ENCODE measurements around the gene TMEM259.

TMEM259 gene

DNA sequence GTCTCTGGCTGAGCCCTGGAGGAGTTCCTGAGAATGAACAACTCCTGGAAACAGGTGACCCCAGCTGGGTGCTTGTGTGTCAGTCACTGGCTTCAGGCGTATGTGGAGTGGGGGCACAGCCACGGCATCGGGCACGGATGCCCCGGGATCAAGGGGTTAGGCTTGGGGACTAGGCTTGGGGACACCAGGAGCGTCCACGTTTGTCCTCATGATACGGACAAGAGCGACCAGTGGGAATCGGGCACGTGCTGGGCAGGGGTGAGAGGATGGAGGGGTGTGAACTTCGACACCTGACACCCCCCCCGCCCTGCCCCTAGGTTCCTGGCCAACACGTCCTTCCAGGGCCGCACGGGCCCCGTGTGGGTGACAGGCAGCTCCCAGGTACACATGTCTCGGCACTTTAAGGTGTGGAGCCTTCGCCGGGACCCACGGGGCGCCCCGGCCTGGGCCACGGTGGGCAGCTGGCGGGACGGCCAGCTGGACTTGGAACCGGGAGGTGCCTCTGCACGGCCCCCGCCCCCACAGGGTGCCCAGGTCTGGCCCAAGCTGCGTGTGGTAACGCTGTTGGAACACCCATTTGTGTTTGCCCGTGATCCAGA, 16.6 kb downstream of the TMEM259 start:
- DNase-seq (ENCODE audit: low spot score): no peak

GRCh38 chr19:1003283-1003682, 17.6 kb downstream of the TMEM259 start:
- DNase-seq (ENCODE audit: low spot score): no peak

DNA sequence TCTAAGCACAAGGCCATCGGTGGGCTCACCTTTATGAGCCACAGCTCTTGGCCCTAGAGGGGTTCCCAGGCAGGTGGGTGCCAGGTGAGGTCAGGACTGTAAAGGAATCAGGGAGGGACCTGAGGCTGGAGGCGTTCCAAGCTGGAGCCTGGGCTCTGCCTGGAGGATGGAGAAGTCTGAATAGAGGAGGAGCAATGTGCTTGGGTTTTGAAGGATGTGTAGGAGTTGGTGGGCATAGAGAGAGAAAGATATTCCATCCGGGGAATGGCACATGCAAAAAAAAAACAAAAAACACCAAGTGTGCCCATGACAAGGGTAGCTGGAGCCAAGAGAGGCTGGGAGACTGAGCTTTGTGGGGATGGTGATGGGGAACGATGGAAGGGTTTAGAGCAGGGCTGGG, 18.3 kb downstream of the TMEM259 start:
- DNase-seq (ENCODE audit: low spot score): no peak

DNA sequence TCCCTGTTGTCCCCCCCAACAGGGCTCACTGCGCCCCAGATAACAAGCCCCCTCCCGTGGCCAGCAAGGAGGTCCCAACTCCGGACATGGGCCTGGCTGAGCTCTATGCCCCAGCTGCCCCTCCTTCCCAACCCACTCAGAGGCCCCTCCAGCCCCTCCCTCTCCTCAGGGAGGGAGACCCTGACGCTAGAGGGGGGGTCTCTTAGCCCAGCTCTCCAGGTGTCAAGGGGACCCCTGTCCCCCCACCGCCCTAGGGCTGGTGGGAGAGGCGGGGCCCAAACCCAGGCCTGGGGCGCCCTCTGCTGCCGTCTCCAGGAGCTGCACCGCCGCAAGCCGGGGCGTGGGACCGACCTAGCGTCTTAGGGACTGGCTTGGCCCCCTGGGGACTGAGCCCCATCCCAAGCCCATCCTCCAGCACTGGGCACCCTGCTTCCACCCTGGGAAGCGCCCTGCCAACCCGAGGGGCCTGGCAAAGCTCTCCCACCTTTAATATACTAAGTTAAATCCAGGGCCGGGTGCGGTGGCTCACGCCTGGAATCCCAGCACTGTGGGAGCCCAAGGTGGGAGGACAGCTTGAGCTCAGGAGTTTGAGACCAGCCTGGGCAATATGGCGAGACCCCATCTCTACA, 19.3 kb downstream of the TMEM259 start:
- DNase-seq (ENCODE audit: low spot score): peak; percentile 37

GRCh38 chr19:1000591-1001537, 20.1 kb downstream of the TMEM259 start:
- no peak for DNase-seq (ENCODE audit: low spot score)

GRCh38 chr19:1000095-1000494, 20.8 kb downstream of the TMEM259 start, which contains the start of gene GRIN3B:
Gene GRIN3B, plus strand, starts transcription at chr19:1000419. Its CDS starts 19 bp downstream, at chr19:1000438.
- DNase-seq (ENCODE audit: low spot score): peak; percentile 63

DNA sequence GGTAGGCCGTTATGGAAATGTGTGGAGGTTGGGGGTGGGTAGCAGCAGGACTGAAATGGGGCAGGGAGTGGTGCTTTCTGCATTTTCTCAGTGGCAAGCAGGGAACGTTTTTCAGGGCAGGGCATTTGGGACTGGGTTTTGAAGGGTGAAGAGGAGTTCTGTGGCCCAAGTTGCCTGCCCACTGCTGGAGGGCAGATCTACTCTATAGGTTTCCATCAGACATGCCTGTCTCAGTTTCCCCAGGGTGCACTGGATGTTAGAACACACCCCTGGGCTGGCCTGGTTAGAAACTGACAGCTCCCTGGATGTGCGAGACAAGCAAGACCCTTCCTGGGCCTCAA, 21.6 kb downstream of the TMEM259 start:
- no peak for DNase-seq (ENCODE audit: low spot score)

GRCh38 chr19:998064-998463, 22.9 kb downstream of the TMEM259 start:
- DNase-seq (ENCODE audit: low spot score): no peak

- peak; percentile 58 for DNase-seq (ENCODE audit: low spot score)
Observed at GRCh38 chr19:996051-996838, 24.7 kb downstream of the TMEM259 start.

DNA sequence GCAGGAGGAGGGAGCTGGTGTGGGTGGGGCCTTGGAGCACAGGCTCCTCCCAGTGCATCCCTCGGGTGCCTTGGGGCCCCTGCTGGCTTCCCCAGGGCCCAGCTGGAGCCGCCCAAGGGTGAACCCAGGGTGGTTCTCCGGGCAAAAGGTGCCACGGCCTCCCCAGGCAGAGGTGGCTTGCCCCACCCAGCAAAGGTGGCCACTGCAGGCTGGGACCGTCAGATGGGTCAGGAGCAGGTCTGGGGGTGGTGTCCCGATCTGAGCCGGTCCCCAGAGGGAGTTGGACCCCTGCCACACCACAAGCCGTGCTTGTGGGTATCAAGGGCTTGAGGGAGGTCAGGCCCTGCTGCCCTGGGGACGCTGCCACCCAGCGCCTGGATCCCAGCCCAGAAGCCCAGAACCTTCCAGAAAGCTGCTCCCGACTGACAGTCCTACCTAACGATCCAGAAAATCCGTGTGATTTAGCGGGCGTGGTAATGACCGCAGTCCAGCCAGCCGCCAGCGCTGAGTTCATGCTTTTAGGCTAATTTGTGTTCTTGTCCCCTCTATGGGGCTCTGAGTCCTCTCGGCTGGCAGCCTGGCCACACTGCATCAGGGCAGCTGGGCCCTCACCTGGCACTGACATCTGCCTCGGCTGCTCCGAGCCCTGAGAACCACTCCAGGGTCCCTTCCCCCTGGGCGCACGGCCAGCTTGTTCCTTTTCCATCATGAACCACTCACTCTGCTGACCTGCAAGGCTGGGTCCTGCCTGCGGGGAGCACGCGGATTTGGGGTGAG, 25.7 kb downstream of the TMEM259 start:
- peak; percentile 85 for DNase-seq (ENCODE audit: low spot score)

GRCh38 chr19:994516-994915, 26.4 kb downstream of the TMEM259 start:
- DNase-seq (ENCODE audit: low spot score): no peak

- no peak for DNase-seq (ENCODE audit: low spot score)
Observed at GRCh38 chr19:993831-994393, 27.0 kb downstream of the TMEM259 start.

- no peak for DNase-seq (ENCODE audit: low spot score)
Observed at GRCh38 chr19:993361-993830, 27.5 kb downstream of the TMEM259 start.

- no peak for DNase-seq (ENCODE audit: low spot score)
Observed at GRCh38 chr19:992670-993055, 28.3 kb downstream of the TMEM259 start.

DNA sequence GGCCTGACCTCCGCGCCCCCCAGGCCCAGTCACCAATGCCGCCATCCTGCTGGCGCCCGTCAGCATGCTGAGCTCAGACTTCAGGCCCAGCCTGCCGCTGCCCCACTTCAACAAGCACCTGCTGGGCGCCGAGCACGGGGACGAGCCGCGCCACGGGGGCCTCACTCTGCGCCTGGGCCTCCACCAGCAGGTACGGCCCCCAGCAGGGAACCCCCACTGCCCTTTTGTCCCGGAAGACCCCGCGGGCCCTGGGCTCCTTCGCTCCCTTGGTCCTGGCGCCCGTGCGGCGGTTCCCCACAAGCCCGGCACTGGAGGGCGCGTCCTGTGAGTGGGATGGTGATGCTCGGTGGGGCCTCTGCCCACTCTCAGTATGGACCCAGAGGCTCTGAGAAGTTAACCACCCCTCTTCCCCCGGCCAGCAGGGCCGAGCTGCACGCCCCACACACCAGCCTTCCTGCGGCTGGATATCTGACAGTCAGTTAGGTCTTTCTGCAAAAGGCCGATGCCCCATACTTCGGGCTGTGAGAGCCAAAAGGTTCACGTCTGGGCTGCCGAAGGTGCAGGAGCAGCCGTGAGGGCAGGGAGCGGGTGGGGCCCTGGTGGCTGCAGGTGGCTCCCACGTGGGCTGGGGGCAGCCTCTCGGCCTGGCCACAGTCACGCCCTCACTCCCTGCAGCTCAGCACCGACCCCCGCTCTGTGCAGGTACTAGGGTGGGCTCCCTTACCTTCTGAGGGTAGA, 28.8 kb downstream of the TMEM259 start:
- no peak for DNase-seq (ENCODE audit: low spot score)

- peak; percentile 17 for DNase-seq (ENCODE audit: low spot score)
Observed at GRCh38 chr19:991174-991931, 29.6 kb downstream of the TMEM259 start.

DNA sequence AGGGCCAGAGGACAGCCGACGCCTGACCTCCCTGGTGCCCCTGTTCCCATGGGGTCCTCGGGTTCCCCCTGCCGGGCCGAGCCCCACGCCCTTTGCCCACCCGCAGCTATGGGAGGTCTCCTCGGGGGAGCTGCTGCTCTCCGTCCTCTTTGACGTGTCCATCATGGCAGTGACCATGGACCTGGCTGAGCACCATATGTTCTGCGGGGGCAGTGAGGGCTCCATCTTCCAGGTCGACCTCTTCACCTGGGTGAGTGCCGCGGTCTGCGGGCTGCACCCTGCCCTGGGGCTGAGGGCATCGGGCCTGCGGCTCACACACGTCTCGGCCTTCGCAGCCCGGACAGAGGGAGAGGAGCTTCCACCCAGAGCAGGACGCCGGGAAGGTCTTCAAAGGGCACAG, 30.2 kb downstream of the TMEM259 start:
- no peak for DNase-seq (ENCODE audit: low spot score)

DNA sequence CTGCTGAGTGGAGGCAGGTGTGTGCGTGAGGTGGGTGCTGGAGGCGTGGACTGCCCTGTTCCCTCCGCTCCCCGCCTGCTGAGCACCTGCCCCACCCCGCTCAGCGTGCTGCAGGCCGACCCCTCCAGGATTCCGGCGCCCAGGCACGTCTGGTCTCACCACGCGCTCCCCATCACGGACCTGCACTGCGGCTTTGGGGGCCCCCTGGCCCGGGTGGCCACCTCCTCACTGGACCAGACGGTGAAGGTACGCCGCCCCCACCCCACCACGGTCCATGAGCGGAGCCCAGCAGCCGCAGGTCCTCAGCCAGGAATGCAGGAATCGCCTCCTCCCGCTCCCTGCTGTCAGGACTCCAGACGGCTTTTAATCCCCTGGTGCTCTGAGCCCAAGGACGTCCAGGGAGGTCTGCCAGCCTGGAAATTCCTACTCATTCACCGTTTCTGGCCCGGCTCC, 30.8 kb downstream of the TMEM259 start:
- DNase-seq (ENCODE audit: low spot score): no peak

DNA sequence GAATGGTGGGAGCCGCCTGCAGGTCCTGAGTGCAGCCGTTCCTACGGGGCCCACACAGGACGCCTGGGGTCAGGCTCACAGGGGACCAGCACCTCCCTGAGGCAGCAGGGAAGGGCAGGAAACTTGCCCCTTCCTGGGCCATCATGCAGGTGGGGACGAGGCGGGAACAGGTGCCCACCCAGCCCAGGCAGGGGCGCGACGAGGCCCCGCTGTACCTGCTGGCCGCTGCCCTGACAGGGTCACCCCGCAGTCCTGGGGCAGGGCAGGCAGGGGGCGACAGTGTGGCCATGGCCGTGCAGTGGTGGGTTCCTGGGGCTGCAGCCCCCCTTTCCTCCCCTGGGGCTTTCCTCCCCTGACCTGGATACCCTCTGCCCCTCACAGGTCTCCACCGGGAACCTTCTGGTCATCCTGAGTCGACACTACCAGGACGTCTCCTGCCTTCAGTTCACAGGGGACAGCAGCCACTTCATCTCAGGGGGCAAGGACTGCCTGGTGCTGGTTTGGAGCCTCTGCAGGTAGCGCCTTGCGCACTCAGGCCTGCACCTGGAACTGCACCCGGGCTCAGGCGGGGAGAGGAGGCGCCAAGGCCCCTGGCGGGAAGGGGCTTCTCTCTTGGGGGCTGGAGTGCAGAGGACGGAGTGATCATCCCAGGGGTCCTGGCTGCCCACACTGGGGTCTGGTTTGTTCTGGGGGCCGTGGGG, 31.4 kb downstream of the TMEM259 start:
- no peak for DNase-seq (ENCODE audit: low spot score)

Data from kidney tubule cell (primary cell).